Lung (tissue), 12 donors: Measurements from ENCODE around the gene PDF. TPM values are rescaled to one million over a fixed set of nuclear protein-coding genes. Genes with fewer than 3 reads are reported as not detected.

Experiments
- ATAC-seq: fragments of 200-7000 bp; cut with Tn5 transposase; one replicate; pipeline ENCODE4 v1.9.1; 2020; ENCODE audit warnings: moderate number of reproducible peaks; ENCODE audit not compliant: insufficient read depth, low FRiP score
- DNase-seq, 3 donors: peaks; one replicate each; pipeline ENCODE4 v3.0.0-alpha.2; 2013 to 2017
- H3K27ac ChIP-seq, 2 donors: one replicate each; pipeline ENCODE4 v1.5.1; 2013; ENCODE audit warnings: mild to moderate bottlenecking in 2 of 2, moderate library complexity in 2 of 2, control low read depth in 1 of 2, inconsistent platforms in 1 of 2, low read depth in 1 of 2, low read length in 1 of 2
- H3K27me3 ChIP-seq, 3 donors: one replicate each; pipeline ENCODE4 v1.5.1; 2013; ENCODE audit warnings: low read length in 2 of 3; ENCODE audit not compliant: control insufficient read depth in 3 of 3, insufficient read depth in 3 of 3
- H3K36me3 ChIP-seq, 4 donors: one replicate each; pipeline ENCODE4 v1.5.1; 2013; ENCODE audit warnings: low read length in 4 of 4, mild to moderate bottlenecking in 1 of 4, moderate library complexity in 1 of 4; ENCODE audit not compliant: control insufficient read depth in 4 of 4, insufficient read depth in 4 of 4
- H3K4me1 ChIP-seq, 5 donors: one replicate each; pipeline ENCODE4 v1.5.1; 2013; ENCODE audit warnings: low read length in 5 of 5, mild to moderate bottlenecking in 2 of 5, moderate library complexity in 1 of 5; ENCODE audit not compliant: control insufficient read depth in 5 of 5, insufficient read depth in 5 of 5
- H3K4me3 ChIP-seq: one replicate; pipeline ENCODE4 v1.5.1; 2013; ENCODE audit warnings: mild to moderate bottlenecking, control low read depth, moderate library complexity
- H3K9ac ChIP-seq, 2 donors: one replicate each; pipeline ENCODE4 v1.5.1; 2013; ENCODE audit warnings: low read length in 2 of 2, control low read depth in 1 of 2; ENCODE audit not compliant: insufficient read depth in 1 of 2
- H3K9me3 ChIP-seq, 4 donors: one replicate each; pipeline ENCODE4 v1.5.1; 2013; ENCODE audit warnings: low read length in 3 of 4, mild to moderate bottlenecking in 1 of 4, moderate library complexity in 1 of 4; ENCODE audit not compliant: control insufficient read depth in 4 of 4, insufficient read depth in 3 of 4
- CTCF ChIP-seq: IDR thresholded peaks from 2 replicates; pipeline ENCODE4 v1.5.1; 2012; ENCODE audit warnings: mild to moderate bottlenecking; ENCODE audit errors: control extremely low read depth, extremely low read depth
- WGBS, 2 donors: extraction: QIAGEN DNeasy Blood & Tissue Kit; methylation state at CpG; one replicate each; pipeline ENCODE4 v1.1.7; 2013; 5-methylcytosine and 5-hydroxymethylcytosine counted together
- polyA plus RNA-seq, 2 donors: library from polyadenylated mRNA; stranded (reverse); fragments of 200-250 nt; gene quantifications; one replicate each; pipeline ENCODE4 v1.2.1, GENCODE V29; 2013
- total RNA-seq, 2 donors: library from RNA; depleted of rRNA in 1 of 2; stranded (reverse); fragments of >200 nt in 1 of 2; gene quantifications; one replicate each; pipeline ENCODE4 v1.2.1, GENCODE V29; 2014 to 2021
- donor health status: control.
- donor health status: control.
- donor health status: Bipolar disorder and iron deficiency.
- donor health status: healthy.
- donor health status: DM: yes; HTN: yes; CAD: no.

Gene PDF
- total and polyA plus RNA-seq, 4 donors: 6.0 to 16.6 (median 9.1) TPM

- no peaks in the 10 kb centered on the region for H3K9me3 ChIP-seq
- WGBS, 2 donors: 90 to 94% methylated on average over 10 of the region's 10 CpGs
- H3K36me3 ChIP-seq: peaks cover 0 to 7% (median 4%) of the 10 kb centered on the region in 4 donors
- H3K9ac ChIP-seq: no peak overlapping the region
- no peak for ATAC-seq
- H3K4me1 ChIP-seq: peaks cover 0 to 8% (median 0%) of the 10 kb centered on the region in 5 donors
- TF ChIP-seq CTCF: no peak
- no peaks in the 10 kb centered on the region for H3K27me3 ChIP-seq
- no peak for DNase-seq
- H3K4me3 ChIP-seq: no peak overlapping the region
- H3K27ac ChIP-seq: no peak overlapping the region
Observed at GRCh38 chr16:69349536-69349935, 19.1 kb upstream of the PDF start.

GRCh38 chr16:69348222-69348621, 17.8 kb upstream of the PDF start:
- no peak overlapping the region for H3K4me3 ChIP-seq
- peaks cover 0 to 8% (median 0%) of the 10 kb centered on the region in 5 donors for H3K4me1 ChIP-seq
- no peak overlapping the region for H3K9ac ChIP-seq
- ATAC-seq: no peak
- H3K36me3 ChIP-seq: peaks cover 5 to 11% (median 7%) of the 10 kb centered on the region in 4 donors
- TF ChIP-seq CTCF: no peak
- DNase-seq: no peak
- H3K27ac ChIP-seq: no peak overlapping the region
- H3K9me3 ChIP-seq: no peaks in the 10 kb centered on the region
- 97% methylated on average over 6 of the region's 6 CpGs for WGBS, 2 donors
- H3K27me3 ChIP-seq: no peaks in the 10 kb centered on the region

DNA sequence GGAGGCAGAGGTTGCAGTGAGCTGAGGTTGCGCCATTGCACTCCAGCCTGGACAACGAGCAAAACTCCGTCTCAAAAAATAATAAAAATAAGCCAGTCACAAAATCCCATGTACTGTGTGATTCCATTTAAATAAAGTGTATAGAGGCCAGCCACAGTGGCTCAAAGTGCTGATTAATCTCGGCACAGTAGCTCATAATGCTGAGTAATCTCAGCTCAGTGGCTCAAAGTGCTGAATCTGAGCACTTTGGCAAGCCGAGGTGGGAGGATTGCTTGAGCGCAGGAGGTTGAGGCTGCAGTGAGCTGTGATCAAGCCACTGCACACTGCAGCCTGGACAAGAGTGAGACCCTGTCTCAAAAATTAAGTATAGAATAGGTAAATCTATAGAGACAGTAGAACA, 16.3 kb upstream of the PDF start:
- H3K36me3 ChIP-seq: peaks cover 3 to 11% (median 10%) of the 10 kb centered on the region in 4 donors
- H3K4me3 ChIP-seq: no peak overlapping the region
- ATAC-seq: no peak
- peaks cover 0 to 4% (median 0%) of the 10 kb centered on the region in 5 donors for H3K4me1 ChIP-seq
- DNase-seq: no peak
- H3K9me3 ChIP-seq: no peaks in the 10 kb centered on the region
- H3K27me3 ChIP-seq: no peaks in the 10 kb centered on the region
- no peak for TF ChIP-seq CTCF
- no peak overlapping the region for H3K9ac ChIP-seq
- WGBS, 2 donors: 84 to 85% methylated on average over 6 of the region's 6 CpGs
- no peak overlapping the region for H3K27ac ChIP-seq

GRCh38 chr16:69345923-69346322, 15.5 kb upstream of the PDF start:
- Histone ChIP-seq H3K27me3 (no peaks in the 10 kb centered on the region), H3K27ac (no peak overlapping the region), H3K4me3 (no peak overlapping the region), H3K9ac (no peak overlapping the region), H3K36me3 (peaks cover 3 to 19% (median 13%) of the 10 kb centered on the region in 4 donors), H3K4me1 (peaks cover 0 to 3% (median 0%) of the 10 kb centered on the region in 5 donors), H3K9me3 (no peaks in the 10 kb centered on the region)
- ATAC-seq (no peak), DNase-seq (no peak)
- 49 to 66% methylated on average over 4 of the region's 4 CpGs for WGBS, 2 donors
- TF ChIP-seq CTCF: no peak
